ENCODE data around the gene ORAI3. TPM values are rescaled to one million over a fixed set of nuclear protein-coding genes. Genes with fewer than 3 reads are reported as not detected.

Gene ORAI3
- total and polyA plus RNA-seq, 2 of the 13 experiments (the other 11 are each of a cell fraction or from before 2014, with no cell fraction given), result 11.4 to 32.0 TPM

DNA sequence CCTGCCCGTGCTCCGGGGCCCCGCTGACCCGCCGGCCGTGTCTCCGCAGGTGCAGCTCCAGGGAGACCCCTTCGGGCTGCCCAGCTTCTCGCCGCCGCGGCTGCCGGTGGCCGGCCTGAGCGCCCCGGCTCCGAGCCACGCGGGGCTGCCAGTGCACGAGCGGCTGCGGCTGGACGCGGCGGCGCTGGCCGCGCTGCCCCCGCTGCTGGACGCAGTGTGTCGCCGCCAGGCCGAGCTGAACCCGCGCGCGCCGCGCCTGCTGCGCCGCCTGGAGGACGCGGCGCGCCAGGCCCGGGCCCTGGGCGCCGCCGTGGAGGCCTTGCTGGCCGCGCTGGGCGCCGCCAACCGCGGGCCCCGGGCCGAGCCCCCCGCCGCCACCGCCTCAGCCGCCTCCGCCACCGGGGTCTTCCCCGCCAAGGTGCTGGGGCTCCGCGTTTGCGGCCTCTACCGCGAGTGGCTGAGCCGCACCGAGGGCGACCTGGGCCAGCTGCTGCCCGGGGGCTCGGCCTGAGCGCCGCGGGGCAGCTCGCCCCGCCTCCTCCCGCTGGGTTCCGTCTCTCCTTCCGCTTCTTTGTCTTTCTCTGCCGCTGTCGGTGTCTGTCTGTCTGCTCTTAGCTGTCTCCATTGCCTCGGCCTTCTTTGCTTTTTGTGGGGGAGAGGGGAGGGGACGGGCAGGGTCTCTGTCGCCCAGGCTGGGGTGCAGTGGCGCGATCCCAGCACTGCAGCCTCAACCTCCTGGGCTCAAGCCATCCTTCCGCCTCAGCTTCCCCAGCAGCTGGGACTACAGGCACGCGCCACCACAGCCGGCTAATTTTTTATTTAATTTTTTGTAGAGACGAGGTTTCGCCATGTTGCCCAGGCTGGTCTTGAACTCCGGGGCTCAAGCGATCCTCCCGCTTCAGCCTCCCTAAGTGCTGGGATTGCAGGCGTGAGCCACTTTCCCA, 46.6 kb upstream of the ORAI3 start (continued):
- TF ChIP-seq, protein P1, sequence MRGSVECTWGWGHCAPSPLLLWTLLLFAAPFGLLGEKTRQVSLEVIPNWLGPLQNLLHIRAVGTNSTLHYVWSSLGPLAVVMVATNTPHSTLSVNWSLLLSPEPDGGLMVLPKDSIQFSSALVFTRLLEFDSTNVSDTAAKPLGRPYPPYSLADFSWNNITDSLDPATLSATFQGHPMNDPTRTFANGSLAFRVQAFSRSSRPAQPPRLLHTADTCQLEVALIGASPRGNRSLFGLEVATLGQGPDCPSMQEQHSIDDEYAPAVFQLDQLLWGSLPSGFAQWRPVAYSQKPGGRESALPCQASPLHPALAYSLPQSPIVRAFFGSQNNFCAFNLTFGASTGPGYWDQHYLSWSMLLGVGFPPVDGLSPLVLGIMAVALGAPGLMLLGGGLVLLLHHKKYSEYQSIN (CRISPR knock-in tag; IDR thresholded peaks at IDR 0.05; ENCODE audit: borderline replicate concordance), result no peak
- TF ChIP-seq, protein P2, sequence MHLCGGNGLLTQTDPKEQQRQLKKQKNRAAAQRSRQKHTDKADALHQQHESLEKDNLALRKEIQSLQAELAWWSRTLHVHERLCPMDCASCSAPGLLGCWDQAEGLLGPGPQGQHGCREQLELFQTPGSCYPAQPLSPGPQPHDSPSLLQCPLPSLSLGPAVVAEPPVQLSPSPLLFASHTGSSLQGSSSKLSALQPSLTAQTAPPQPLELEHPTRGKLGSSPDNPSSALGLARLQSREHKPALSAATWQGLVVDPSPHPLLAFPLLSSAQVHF (CRISPR knock-in tag; IDR thresholded peaks at IDR 0.05), result no peak
- TF ChIP-seq ZSCAN20 (CRISPR knock-in tag; IDR thresholded peaks at IDR 0.05; ENCODE audit: borderline replicate concordance) (0 out of 2 replicates have a peak, but pooled peaks have one; percentile 22), ZNF660 (CRISPR knock-in tag; IDR thresholded peaks at IDR 0.05; ENCODE audit: borderline replicate concordance, low read depth) (no peak), FOXC1 (CRISPR knock-in tag; IDR thresholded peaks at IDR 0.05; ENCODE audit: borderline replicate concordance) (0 out of 2 replicates have a peak, but pooled peaks have one; percentile 44), ZNF615 (CRISPR knock-in tag; IDR thresholded peaks at IDR 0.05; ENCODE audit: borderline replicate concordance) (no peak), KDM4B (CRISPR knock-in tag; IDR thresholded peaks at IDR 0.05) (no peak), ZNF672 (CRISPR knock-in tag; IDR thresholded peaks at IDR 0.05) (no peak; the same call in 1 of the 2 replicates), HNRNPUL1 (IDR thresholded peaks at IDR 0.05; ENCODE audit: low read depth, low read length) (no peak), ONECUT2 (CRISPR knock-in tag; IDR thresholded peaks at IDR 0.05) (no peak), KMT2A (CRISPR knock-in tag; IDR thresholded peaks at IDR 0.05) (no peak), ZSCAN29 (CRISPR knock-in tag; conservative IDR thresholded peaks at IDR 0.05) (no peak), AGO2 (optimal IDR thresholded peaks at IDR 0.05; ENCODE audit: low read depth, low read length) (no peak), ZNF101 (CRISPR knock-in tag; IDR thresholded peaks at IDR 0.05; ENCODE audit: borderline replicate concordance, low read depth) (no peak), ZNF83 (CRISPR knock-in tag; IDR thresholded peaks at IDR 0.05; ENCODE audit: borderline replicate concordance) (no peak), ZNF607 (CRISPR knock-in tag; IDR thresholded peaks at IDR 0.05; ENCODE audit: borderline replicate concordance) (peak; percentile 66; the same call in 1 of the 2 replicates), ZNF263 (CRISPR knock-in tag; IDR thresholded peaks at IDR 0.05) (peak; percentile 20; the same call in 1 of the 2 replicates), AGO1 (IDR thresholded peaks at IDR 0.05; ENCODE audit: low read depth, low read length, poor library complexity, severe bottlenecking) (no peak), JDP2 (CRISPR knock-in tag; IDR thresholded peaks at IDR 0.05; ENCODE audit: borderline replicate concordance) (no peak), ARID2 (CRISPR knock-in tag; IDR thresholded peaks at IDR 0.05; ENCODE audit: borderline replicate concordance) (no peak), HNRNPLL (IDR thresholded peaks at IDR 0.05; ENCODE audit: low read depth, low read length, poor library complexity, severe bottlenecking) (peak; percentile 15), KAT8 (CRISPR knock-in tag; IDR thresholded peaks at IDR 0.05) (peak; percentile 35; the same call in 1 of the 2 replicates), POLR2A (IDR thresholded peaks at IDR 0.05; ENCODE audit: insufficient read depth in 1 of 2, low read depth in 2 of 2, low read length in 2 of 2) (peak; percentile 49 to 70; a peak in 3 of 4 replicates), KDM5B (CRISPR knock-in tag; IDR thresholded peaks at IDR 0.05; ENCODE audit: borderline replicate concordance) (peak; percentile 43; the same call in 1 of the 2 replicates), ZBTB38 (CRISPR knock-in tag; IDR thresholded peaks at IDR 0.05) (0 out of 2 replicates have a peak, but pooled peaks have one; percentile 69)
- TF ChIP-seq, protein P3, sequence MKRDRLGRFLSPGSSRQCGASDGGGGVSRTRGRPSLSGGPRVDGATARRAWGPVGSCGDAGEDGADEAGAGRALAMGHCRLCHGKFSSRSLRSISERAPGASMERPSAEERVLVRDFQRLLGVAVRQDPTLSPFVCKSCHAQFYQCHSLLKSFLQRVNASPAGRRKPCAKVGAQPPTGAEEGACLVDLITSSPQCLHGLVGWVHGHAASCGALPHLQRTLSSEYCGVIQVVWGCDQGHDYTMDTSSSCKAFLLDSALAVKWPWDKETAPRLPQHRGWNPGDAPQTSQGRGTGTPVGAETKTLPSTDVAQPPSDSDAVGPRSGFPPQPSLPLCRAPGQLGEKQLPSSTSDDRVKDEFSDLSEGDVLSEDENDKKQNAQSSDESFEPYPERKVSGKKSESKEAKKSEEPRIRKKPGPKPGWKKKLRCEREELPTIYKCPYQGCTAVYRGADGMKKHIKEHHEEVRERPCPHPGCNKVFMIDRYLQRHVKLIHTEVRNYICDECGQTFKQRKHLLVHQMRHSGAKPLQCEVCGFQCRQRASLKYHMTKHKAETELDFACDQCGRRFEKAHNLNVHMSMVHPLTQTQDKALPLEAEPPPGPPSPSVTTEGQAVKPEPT (CRISPR knock-in tag; IDR thresholded peaks at IDR 0.05; ENCODE audit: low read depth), result no peak
